HL-60 (cell line): ENCODE results near the gene VTN.

Experiments used
- CTCF ChIP-seq: IDR thresholded peaks from one replicate; pipeline ENCODE4 v1.5.1; 2011; ENCODE audit warnings: low read length, control low read depth, inconsistent platforms; ENCODE audit not compliant: insufficient read depth
- GABPA ChIP-seq: IDR thresholded peaks from 2 replicates; pipeline ENCODE4 v1.6.1; 2012; ENCODE audit warnings: low read depth
- POLR2AphosphoS5 ChIP-seq: IDR thresholded peaks from 2 replicates; pipeline ENCODE4 v1.6.1; 2012; ENCODE audit warnings: low read depth
- REST ChIP-seq: IDR thresholded peaks from 2 replicates; pipeline ENCODE4 v1.6.1; 2012; ENCODE audit warnings: low read depth; ENCODE audit not compliant: insufficient replicate concordance
- SPI1 ChIP-seq: IDR thresholded peaks from 2 replicates; pipeline ENCODE4 v1.6.1; 2012; ENCODE audit warnings: low read depth, mild to moderate bottlenecking, borderline replicate concordance

- TF ChIP-seq CTCF: no peak
- TF ChIP-seq REST: no peak
- no peak for TF ChIP-seq POLR2AphosphoS5
- TF ChIP-seq SPI1: no peak
- no peak for TF ChIP-seq GABPA
Measured at GRCh38 chr17:28385406-28385805, 15.3 kb upstream of the VTN start.
